GM21737 (cell line): ENCODE data around the gene C1orf167.
A peak's percentile ranks its signal among the peaks of the same experiment; 100 is the strongest.

ENCODE experiments used
- ATAC-seq: cut with Tn5 transposase; IDR thresholded peaks from one replicate; pipeline ENCODE4 v1.9.1; 2021; ENCODE audit warnings: mild to moderate bottlenecking, moderate library complexity; ENCODE audit not compliant: unreplicated experiment

Gene C1orf167

DNA sequence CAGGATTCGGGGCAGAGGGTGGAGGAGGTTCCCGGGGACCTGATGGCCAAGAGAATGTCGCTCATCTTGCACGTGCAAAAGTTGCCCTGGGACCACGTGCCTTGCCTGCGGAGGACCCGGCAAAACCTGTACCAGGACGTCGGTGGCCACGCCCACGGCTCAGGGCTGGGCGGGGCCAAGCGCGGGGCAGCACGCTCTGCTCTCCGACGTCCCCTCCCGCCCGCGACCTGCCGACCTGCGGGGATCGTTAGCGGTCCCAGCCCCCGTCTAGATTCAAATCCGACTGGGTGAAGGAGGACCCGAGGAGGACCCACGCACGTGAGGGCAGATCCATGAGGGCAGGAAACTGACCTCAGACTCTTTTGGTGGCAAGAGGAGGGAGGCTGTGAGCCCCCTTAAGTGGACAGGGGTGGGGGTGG, at the start of gene C1orf167:
C1orf167 (plus strand) TSS at position 206 of the 419 bp plus-strand sequence. CDS start 2,208 bp downstream, outside the sequence.
- no peak for ATAC-seq

GRCh38 chr1:11712285-11712684, 49.7 kb upstream of the C1orf167 start:
- no peak for ATAC-seq

DNA sequence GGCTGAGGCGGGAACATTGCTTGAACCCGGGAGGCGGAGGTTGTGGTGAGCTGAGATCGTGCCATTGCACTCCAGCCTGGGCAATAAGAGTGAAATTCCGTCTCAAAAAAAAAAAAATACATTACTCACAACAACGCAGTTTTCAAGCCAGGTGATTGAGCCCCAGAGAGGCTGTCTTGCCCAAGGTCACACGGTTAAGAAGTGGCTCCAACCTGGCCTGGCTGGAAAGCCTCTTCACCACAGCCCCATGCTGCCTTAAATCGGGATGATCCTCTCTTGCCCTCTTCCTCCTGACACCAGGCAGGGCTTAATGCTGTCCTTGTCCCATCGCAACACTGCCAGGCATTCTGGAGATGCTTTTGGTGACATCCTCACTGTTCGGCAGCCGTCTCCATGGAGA, 48.9 kb upstream of the C1orf167 start:
- no peak for ATAC-seq

DNA sequence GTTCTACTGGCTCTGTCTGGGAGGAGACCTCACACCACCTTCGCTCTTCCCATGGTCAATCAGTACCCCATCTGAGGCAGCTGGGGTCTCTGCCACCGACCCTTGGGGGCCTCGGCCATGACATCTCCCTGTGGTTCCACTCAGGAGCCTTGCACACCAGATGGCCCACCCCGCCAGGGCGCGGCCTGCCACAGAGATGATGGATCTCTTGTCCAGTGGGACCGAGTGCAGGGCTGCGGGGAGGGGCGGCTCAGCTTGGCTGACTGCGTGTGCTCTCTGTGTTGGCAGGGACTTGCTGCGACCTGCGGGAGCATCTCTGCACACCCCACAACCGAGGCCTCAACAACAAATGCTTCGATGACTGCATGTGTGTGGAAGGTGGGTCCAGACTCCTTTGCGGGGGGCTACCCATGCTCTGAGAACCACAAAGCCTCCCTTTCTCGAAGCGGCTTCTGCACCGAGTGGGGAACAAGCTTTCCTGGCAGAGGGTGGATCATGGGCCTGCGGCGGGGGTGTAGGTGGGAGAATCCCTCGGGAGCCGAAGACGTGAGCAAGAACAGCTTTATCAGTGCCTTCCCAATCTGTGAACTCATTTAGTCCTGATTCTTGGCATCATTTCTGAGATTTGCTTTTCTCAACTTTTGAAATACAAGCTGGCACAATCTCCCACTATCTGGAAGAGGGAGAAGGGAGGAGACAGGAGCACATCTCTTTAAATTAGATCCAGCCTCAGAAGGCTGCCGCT, 47.0 kb upstream of the C1orf167 start:
- ATAC-seq, result no peak

- ATAC-seq, result no peak
Observed at GRCh38 chr1:11719313-11720032, 42.5 kb upstream of the C1orf167 start.

- no peak for ATAC-seq
Observed at GRCh38 chr1:11720033-11720376, 42.0 kb upstream of the C1orf167 start.

GRCh38 chr1:11720525-11720924, 41.5 kb upstream of the C1orf167 start:
- ATAC-seq, result no peak

DNA sequence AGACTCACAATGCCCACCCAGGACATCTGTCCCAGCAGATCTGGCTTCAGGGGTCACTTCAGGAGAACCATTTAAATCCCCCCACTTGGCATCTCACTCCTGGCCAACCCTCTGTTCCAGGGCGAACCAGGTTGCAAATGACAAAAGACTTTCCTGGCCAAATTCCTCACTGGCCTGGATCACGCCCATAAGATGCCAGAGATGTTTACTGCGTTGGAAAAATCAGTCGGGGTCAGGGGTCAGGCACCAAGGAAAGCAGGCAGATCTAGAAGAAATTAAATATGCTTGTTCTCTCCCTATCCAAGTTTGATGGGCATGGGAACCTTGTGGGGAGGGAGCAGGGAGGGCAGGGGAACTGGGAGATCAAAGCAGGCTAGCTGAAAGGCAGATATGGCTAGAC, 40.7 kb upstream of the C1orf167 start:
- no peak for ATAC-seq

DNA sequence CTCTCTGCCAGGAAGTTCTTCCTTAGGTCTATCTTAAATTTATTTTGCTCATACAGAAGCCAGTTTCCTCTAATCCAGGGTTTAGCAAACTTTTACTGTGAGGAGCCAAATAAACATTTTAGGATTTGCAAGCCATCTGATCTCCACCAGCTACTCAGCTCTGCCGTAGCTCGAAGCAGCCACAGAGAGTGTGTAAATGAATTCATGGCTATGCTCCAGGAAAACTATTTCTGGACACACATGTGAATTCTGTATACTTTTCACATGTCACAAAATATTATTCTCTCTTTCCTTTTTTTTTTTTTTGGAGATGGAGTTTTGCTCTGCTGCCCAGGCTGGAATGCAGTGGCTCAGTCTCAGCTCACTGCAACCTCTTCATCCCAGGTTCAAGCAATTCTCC, 39.5 kb upstream of the C1orf167 start:
- no peak for ATAC-seq

DNA sequence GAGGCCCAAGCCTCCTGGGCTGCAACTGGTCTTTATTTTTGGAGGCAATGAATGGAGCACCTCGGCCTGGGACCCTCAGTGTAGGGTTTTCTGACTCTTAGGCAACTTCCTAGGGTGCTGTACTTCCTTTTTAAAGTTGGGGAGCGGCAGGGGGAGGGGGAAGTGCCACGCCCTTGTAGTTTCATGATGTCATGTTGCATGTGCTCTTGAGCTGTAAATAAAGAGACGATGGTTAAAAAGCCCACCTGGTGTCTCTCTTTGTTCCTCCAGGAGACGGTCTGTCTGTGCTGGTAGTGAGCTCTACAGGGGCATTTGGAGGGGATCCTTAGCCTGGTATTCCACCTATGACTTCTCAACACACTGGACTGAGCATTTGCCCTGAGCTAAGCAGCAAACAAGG, 36.4 kb upstream of the C1orf167 start:
- no peak for ATAC-seq

GRCh38 chr1:11727119-11727518, 34.9 kb upstream of the C1orf167 start:
- ATAC-seq, result no peak

- ATAC-seq, result no peak
Observed at GRCh38 chr1:11728126-11728806, 33.7 kb upstream of the C1orf167 start.

- ATAC-seq, result no peak
Observed at GRCh38 chr1:11729155-11729497, 32.9 kb upstream of the C1orf167 start.

- ATAC-seq, result no peak
Observed at GRCh38 chr1:11729498-11730428, 32.2 kb upstream of the C1orf167 start.

GRCh38 chr1:11730429-11730891, 31.5 kb upstream of the C1orf167 start:
- ATAC-seq, result no peak

GRCh38 chr1:11731691-11732283, 30.2 kb upstream of the C1orf167 start:
- ATAC-seq, result no peak

GRCh38 chr1:11733306-11733705, 28.7 kb upstream of the C1orf167 start:
- no peak for ATAC-seq

GRCh38 chr1:11735531-11735853, 26.5 kb upstream of the C1orf167 start:
- peak; percentile 6 for ATAC-seq

GRCh38 chr1:11735854-11736745, 25.9 kb upstream of the C1orf167 start, which contains the start of gene AGTRAP:
TSS of gene AGTRAP (plus strand) at chr1:11736136. CDS start at chr1:11736209, 73 bp downstream.
- peak; percentile 67 for ATAC-seq
